NCI-H748 treated with DMSO at 0.1 percent for 48 hours (cell line): ENCODE results near the gene LANCL3.
"Not testable (repeated sequence)": the region's sequence is repeated elsewhere in the genome, so short reads cannot be mapped to it uniquely, and the experiment has no call there.

Experiments
- DNase-seq: peaks from one replicate; lab custom pipeline; 2025; lab: John Stamatoyannopoulos, UW

Gene LANCL3

DNA sequence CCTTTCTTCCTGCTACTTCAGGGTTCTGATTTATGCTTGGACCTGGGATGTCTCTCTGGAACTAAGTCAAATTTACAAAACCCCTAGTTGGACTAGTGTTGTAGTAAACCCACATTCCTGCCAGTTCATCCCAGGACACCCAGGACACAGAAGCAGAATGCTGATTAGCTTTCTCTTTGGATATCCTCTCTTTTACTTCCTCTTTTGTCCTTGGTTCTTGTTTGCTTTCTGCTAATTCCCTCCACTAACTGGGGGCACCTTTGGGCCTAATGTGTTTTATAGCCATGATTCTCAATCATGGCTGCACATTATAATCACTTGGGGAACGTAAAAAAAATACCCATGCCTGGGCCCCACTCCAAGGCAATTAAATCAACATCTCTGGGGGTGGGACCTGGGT, 42.5 kb downstream of the LANCL3 start:
- DNase-seq, result no peak

DNA sequence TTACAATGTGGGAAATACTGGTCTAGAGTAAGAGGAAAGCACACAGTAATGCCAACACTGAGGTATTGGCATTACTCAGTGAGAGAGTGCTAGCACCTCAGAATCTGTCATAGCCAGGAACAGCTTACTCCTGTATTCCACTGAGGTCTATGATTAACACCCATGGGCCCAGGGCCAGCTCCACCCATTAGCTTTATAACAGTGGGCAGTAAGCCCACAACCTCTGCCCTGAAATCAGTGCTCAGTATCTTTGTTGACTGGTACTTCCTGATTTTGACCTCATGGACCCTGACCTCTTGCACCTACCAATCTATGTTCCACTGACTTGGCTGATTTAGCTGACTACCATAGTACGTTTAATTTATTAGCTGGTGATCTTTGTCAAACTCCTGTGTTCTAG, 56.1 kb downstream of the LANCL3 start:
- DNase-seq, result no peak

DNA sequence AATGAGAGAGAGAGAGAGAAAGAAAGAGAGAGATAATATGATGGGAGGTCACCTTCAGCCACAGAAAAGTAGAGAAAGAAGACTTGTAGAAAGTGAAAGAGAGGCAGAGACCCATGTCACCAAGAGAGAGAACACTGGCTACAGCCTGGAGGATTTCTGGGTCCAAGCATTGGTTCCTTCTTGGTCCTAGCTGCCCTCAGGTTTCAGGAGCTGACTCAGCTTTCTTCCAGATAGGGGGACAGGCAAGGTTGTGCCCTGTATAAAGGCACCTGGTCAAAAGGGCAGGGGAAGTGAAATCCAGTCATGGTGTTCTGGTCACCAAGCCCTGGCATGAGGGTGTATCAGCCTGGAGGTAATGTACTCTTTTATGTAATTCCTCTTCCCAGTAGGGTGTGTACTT, 66.6 kb downstream of the LANCL3 start:
- no peak for DNase-seq

DNA sequence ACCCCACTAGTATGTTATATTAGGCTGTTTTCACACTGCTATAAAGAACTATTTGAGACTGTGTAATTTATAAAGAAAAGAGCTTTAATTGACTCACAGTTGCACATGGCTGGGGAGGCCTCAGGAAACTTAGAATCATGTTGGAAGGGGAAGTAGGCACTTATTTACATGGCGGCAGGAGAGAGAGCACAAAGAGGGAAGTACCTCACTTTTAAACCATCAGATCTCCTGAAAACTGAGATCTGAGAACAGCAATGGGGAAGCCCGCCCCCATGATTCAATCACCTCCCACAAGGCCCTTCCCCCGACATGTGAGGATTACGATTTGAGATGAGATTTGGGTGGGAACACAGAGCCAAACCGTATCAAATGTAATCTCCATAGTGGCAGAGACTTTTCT, 68.7 kb downstream of the LANCL3 start:
- DNase-seq, result no peak

DNA sequence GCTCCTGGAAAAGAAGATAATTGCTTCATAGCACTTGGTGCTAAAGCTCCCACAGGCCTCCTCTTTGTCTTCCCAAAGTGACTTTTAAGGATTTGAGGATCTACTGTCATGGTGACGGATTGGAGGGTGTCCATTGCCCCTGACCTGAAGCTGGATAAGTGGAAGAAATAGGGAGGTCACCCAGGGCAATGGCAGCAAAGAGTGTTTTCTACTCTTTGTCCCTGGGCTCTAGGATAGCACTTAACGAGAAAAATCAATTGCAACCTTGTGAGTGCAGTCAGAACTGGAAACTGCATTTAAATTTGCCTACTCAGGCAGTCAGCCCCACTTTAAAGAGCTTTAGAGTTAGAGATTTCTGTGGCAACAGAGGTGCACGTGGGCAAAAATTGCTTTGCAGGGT, 70.4 kb downstream of the LANCL3 start:
- no peak for DNase-seq

DNA sequence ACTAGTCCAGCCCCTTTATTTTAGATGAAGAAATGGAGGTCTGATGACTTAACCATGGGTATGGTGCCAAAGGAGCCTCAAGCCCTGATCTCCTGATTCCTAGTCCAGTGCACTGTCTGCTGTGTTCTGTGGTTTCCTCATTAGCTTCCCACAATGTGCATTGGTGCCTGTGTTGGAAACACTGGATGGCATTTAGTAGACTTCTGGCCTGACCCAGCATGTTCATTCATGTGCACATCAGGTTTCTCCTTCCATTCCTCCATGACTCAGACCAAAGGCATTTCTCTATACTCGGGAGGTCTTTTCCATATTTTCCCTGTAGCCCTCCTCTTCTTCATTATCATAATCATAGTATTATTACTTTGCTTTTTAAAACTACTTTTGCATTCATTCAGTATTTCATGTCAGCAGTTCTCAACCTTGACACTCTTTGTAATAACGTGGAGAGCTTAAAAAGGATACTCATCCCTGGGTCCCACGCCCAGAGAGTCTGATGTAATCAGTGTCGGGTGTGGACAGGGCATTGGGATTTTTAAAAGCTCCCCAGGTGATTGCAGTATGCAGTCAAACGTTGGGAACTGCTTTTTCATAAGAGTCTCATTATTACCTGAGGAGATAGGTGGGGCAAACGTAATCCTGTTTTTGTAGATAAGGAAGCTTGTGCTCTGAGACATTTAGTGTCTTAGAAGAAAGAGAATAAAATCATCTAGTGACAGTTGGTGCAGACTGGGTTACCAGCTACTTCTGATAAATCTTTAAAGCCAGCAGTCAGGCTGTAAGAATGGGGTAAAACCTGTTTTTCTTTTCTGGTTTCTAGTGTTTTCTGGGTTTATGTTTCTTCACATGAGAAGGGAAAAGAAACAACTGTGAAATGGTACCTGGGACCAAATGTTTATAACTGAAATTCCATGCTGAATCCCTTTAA, 73.2 kb downstream of the LANCL3 start:
- no peak for DNase-seq

DNA sequence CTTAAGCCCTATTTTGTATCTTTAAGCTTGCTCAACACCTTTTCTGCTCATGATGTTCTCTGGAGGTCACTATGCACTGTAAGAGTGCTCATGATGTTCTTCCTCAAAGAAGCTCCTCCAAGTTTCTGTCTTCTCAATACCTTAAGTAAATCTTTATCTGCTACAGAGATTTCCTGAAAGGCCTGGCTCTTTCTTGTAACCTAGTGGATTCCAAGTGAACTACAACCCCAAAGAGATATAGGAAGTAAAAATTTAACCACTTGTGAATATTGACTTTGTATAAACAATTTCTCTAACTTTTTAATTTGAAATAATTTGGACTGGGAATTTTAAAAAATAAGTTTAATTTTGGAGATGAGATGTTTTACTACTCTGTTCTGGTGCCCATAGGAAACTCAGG, 74.8 kb downstream of the LANCL3 start:
- no peak for DNase-seq

DNA sequence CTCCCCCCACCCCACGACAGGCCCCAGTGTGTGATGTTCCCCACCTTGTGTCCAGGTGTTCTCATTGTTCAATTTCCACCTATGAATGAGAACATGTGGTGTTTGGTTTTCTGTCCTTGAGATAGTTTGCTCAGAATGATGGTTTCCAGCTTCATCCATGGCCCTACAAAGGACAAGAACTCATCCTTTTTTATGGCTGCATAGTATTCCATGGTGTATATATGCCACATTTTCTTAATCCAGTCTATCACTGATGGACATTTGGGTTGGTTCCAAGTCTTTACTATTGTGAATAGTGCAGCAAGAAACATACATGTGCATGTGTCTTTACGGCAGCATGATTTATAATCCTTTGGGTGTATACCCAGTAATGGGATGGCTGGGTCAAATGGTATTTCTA, 79.4 kb downstream of the LANCL3 start:
- DNase-seq, result not testable (repeated sequence)

DNA sequence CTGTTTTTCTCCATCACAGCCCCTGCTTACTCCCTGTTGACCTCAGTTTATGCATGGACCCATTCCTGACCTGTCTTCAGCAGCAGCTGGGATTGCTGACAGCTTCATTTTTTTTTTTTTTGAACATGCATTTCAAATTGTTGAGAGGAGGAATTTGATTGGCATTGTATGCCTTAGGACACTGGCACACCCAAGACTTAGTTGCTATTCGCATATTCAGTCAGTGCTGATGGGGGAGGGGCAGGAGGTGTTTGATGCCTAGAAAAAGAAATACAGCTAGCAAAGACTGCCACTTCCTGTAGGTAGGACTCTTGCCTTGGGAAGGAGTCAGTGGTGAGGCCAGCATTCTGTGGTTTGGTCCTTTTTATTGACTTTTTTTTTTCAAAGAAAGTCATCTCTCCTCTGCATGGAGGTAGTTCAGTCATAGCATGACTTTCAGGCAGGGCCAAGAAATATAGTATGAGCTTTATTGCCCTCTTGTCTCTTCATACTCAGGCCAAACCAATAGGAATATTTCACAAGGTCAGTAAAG, 80.5 kb downstream of the LANCL3 start:
- DNase-seq, result no peak

DNA sequence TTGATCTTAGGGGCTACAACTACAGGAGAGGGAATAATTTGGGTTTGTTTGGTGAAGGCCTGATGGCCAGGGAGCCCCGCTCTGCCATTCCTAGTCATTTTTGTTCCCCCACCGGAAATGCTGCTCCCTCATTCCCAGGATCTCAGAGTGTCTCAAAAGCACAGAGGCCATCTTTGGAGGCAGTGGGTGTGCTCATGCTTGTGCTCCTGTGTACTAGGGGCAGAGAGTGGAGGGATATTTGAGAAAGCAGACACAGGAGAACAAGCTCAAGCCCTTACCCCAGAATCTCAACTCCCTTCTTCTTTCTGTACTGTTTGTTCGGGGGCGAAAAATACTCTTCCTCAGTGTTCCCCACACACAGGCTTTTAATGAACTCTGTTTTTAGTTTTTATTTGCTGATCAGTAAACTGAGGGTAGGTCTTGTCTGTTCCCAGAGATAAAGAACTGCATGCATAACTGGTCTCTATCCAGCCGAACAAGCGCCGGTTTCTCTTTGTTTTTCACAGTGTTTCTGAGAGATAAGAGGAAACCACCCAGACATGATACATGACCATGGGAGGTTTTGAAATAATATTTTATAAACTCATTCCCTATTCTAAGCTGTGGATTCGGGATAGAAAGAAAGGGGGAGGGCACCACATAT, 81.2 kb downstream of the LANCL3 start:
- no peak for DNase-seq

DNA sequence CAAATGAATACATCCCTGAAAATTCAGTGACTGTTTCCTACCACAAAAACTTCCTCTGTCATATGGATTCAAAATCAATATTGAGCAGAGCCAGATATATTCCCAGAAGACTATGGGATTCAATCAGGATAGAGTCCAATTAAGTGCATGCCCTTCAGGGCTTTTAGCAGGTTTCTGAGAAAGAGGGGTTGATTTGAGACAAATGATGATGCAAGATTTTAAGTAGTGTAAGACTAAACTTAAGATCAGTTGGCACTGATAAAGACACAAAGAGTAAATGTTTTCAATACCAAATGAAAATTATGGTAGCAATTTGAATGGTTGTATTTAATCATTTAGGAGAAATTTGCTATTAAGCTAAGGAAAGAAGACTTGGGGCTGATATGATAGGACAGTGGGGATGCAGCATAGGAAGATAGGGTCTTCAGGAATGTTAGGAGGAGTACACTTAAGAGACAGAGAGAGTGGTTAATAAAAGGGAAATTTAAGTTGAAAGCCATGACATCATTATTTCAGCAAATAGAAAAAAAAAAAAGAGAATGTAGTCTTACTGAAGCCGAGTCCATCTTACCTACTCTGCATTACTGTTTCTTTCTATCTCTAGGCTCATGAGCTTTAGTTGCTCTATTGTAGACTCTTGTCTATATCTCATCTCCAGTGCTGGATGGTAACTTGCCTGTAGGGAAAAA, 82.1 kb downstream of the LANCL3 start:
- no peak for DNase-seq

DNA sequence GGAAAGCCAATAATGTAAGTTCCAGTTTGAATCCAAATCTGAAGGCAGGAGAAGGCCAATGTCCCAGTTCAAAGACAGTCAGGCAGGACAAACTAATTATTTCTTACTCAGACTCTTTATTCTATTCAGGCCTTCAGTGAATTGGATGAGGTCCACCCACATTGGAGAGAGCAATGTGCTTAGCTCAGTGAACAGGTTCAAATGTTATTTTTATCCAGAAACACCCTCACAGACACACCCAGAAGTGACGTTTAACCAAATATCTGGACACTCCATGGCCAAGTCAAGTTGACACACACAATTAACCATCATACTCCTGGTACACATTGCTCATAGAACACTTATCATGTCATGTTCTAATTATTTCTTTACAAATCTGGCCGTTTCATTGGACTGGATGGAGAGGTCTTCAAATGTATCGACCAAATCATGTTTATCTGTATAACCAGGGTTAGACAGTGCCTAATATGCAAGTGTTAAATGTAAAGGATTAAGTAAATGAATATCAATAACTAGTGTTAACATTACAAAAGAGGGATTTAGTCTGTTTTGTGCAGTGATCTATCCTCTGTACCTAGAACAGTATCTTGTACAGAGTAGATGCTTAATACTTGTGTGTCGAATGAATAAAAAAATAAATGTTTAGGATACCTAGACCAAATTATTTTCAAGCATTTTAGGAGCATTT, 87.0 kb downstream of the LANCL3 start:
- DNase-seq, result no peak

DNA sequence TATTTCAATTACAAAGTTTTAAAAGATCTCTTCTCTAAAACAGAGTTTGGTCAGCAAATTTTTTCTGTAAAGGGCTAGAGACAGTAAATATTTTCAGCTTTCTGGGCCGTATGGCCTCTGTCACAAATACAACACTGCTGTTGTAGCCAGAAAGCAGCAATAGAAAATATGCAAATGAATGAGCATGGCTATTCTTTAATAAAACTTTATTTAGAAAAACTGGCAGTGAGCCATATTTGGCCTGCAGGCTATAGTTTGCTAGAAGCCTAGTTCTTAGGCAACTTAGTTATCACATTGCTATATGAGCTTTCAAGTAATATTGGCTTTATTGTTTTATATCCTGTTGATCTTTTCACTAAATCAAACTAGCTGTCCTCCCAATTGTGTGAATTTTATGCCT, 87.6 kb downstream of the LANCL3 start:
- no peak for DNase-seq

DNA sequence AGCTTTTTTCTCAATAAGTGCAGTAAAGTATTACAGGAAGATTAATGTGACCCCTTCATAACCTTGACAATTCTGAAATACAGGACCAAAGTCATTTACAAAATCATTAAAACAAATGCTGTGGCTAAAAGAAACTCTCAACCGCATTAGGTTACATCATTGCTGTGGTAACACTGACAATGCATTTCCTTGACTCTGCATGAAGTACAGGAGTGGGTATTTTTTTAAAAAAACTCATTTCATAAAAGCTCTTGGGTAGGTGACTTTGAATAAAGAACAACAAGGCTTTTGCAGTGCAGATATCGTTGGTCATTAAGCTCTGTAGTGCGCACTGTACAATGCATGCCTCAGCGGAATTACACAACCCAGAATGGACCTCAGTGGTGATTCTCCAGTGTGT, 90.7 kb downstream of the LANCL3 start:
- no peak for DNase-seq

DNA sequence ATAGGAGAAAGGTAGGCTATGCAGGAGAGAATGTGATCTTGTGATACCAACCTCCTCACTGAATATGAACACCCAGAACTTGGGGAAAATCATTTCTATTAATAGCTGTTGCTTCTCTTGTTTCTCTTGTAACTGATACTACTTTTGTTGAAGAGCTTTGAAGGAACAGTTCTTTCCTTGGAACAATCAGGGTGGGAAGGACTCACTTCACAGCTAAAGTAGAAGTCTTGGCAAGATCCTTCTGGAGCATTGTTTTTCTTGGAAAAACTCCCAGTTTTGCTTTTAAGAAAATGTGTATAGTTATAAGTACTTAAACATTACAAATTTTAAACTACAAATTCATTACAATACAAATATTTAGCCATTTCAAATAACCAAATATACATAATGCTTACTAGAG, 95.1 kb downstream of the LANCL3 start:
- no peak for DNase-seq

DNA sequence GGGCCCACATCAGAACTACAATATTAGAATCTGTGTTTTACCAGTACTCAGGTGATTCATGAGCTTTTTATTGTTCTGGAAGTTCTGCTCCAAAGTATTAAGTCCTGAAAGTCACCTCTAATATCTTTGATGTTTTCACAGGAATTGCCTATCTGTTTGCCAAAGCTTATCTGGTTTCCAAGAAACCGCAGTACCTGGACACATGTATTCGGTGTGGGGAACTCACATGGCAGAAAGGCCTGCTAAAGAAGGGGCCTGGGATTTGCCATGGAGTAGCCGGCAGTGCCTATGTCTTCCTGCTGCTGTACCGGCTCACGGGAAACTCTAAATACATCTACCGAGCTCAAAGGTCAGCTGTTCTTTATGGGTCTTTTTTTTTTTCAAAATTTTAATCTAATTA, 95.7 kb downstream of the LANCL3 start:
- DNase-seq, result no peak

DNA sequence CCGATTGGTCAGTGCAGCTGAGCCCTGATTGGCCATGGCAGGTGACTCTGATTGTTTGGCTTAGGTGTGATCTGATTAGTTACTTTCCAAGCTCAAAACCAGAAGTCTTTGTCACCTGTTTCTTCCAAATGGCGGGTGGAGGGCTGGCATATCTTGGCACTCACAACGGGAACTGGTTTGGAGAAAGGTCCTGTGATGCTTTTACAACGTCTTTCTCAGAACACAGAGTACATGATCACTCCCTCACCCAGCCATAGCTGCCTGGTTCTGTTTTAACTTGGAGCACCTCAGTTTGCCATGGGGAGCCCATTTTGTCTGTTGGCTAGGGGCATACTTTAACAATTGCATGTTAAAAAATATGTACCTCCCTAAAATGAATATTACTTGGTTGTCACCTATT, 101.1 kb downstream of the LANCL3 start:
- no peak for DNase-seq

DNA sequence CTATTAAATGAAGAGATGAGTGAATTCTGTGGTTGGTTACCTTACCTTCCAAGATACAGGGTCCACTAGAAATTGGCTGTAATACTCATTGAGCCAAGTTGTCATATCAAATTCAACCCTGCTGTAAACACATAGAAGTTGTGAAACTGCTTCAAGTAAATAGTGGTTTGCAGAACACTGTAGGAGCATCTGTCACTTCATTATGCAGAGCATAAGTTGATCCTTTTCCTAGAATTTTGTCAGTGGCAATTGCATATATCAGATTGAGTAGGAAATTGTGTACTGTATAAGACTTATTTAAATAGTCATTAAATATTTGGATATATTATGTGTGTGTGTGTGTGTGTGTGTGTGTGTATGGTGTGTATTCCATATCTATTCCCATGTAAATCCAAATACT, 105.3 kb downstream of the LANCL3 start:
- DNase-seq, result no peak

DNA sequence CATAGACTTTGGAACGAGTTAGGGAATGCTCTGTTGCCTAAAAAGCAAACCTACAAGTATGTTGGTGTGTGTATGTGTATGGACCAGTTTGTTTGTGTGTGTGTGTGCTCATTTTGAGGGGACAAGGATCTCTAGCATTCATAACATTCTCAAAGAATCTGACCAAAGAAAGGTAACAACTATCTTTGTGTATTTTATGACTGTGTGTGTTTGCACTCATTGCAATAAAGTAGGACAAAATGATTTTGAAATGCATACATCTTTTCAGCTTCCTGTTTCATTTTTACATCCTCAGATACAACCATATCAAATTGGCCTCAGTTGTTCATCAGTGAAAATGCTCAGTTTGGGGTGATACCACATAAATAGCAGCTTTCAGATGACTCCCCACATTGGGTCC, 105.8 kb downstream of the LANCL3 start:
- DNase-seq, result no peak

DNA sequence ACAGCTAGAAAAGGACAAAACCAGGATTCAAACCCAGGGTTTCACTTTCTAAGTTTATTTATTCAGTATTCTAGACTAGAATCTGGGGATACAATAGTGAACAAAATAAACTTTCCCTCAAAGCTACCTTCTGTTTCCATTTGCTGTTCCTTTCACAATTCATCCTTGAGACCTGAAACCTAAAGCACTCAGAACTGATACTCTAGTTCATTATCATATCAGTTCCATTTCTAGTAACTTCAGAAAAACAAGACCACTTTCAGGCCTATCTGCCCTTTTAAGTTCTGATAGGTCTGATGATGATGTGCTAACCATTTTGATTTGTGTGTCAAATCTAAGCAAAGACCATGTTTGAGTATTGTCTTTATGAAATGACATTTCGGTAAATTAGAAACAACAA, 106.3 kb downstream of the LANCL3 start:
- DNase-seq, result no peak

DNA sequence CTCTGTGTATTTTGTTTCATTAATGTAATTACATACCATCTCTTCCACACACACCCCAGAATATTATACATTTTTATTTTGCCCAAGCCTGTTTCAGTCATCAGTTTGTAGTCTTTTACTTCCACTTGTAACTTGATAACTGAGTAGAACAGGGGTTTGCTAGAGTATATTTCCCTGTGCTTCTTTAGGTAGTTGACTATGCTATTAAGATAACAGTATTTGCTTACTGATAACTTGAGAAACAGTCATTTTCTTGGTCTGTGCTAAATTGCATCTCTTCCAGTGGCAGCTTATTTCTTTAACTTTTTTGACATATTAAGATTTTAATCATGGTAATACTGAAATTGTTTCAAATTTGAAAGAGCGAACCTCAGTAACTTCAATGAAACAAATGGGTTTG, 107.1 kb downstream of the LANCL3 start:
- no peak for DNase-seq

DNA sequence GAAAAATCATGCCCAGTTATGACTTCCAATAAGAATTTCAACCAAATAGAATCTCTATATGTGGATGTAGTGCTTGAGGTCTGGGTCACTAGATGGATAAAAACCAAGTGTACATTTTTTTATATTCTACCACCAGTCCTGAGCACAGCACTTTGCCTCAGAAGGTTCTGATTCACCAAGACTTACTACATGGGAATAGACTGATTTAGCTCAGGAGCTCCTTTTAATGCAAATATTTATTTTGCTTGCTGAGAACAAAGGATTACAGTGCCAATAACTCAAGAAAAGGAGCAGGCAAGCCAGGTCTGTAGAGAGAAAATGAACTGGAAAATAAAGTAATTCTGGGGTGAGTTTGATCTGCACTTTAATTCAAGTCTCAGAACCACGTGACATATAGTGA, 107.8 kb downstream of the LANCL3 start:
- DNase-seq, result no peak
